ENCODE results near the gene TMEM19.

Gene TMEM19

DNA sequence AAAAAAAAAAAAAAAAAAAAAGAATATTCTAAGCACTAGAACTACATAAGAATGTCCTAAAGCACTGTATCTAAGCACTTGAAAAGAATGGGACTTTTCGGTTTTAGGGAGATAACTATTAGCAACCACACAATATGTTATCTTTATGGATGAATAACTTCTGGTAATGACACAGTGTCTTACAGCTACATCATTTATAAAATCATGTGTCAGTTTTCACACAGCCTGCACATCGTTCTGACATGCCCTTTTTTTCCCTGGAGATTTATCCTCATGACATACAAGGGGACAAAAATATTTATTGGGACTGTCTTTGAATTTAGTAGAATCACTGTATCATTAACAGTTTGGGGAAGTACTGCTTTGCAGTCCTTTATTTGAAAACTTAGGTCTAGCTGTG is 17.3 kb downstream of the TMEM19 start:
- Histone ChIP-seq H3K4me3 (no peak overlapping the region), H3K4me1 (no peaks in the 10 kb centered on the region), H3K27me3 (no peaks in the 10 kb centered on the region), H3K9me3 (no peaks in the 10 kb centered on the region), H3K36me3 (peaks cover 36 to 52% (median 51%) of the 10 kb centered on the region in 3 donors), H3K27ac (no peak overlapping the region)
- intact Hi-C loops (cut with DNase I; ENCODE audit: low total_unique reads), result no loop called here
- TF ChIP-seq, protein P1, sequence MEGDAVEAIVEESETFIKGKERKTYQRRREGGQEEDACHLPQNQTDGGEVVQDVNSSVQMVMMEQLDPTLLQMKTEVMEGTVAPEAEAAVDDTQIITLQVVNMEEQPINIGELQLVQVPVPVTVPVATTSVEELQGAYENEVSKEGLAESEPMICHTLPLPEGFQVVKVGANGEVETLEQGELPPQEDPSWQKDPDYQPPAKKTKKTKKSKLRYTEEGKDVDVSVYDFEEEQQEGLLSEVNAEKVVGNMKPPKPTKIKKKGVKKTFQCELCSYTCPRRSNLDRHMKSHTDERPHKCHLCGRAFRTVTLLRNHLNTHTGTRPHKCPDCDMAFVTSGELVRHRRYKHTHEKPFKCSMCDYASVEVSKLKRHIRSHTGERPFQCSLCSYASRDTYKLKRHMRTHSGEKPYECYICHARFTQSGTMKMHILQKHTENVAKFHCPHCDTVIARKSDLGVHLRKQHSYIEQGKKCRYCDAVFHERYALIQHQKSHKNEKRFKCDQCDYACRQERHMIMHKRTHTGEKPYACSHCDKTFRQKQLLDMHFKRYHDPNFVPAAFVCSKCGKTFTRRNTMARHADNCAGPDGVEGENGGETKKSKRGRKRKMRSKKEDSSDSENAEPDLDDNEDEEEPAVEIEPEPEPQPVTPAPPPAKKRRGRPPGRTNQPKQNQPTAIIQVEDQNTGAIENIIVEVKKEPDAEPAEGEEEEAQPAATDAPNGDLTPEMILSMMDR (IDR thresholded peaks at IDR 0.05), result no peak
- no peak for DNase-seq

DNA sequence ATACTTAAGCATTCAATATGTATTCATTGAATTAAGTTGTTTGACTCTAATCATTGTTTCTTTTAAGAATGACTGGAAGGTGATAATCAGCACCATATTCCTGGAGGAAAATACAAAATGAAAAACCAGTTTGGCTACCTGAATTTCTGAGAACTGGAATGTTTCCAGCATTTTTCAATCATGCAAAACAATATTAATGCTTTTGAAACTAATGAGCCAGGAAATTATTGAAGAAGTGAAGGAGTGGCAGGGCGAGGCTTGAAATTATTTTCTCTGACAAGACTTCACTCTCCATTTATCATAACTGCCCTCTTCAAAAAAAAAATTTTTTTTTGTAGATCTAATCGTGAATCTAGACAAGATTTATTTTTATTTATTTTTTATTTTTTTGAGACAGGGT is 19.0 kb downstream of the TMEM19 start:
- TF ChIP-seq, protein P1 (IDR thresholded peaks at IDR 0.05), result no peak
- no peaks in the 10 kb centered on the region for H3K4me1 ChIP-seq

DNA sequence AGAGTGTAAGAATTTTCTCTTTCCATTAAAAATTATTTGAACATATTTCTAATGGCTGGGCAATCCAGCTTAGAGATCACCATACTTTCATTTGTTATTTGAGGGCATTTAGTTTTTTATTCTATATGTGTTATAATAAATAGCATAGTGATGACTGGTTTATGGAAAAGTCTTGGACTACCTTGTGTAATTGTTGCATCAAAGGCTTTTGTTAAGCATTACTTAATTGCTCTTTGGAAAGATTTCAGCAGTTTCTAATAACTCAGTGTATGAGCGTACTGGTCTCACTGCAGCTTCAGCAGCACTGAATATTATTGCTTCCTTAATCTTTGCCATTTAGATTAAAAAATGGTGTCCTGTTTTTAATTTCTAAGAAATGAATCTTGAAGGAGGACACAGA is 22.8 kb downstream of the TMEM19 start:
- no peak overlapping the region for H3K27ac ChIP-seq
- no peaks in the 10 kb centered on the region for H3K27me3 ChIP-seq
- intact Hi-C loops (cut with DNase I; ENCODE audit: low total_unique reads), result no loop called here
- no peak for DNase-seq
- no peak overlapping the region for H3K4me3 ChIP-seq
- TF ChIP-seq, protein P1 (IDR thresholded peaks at IDR 0.05), result no peak
- peaks cover 6 to 9% (median 7%) of the 10 kb centered on the region in 3 donors for H3K36me3 ChIP-seq
- H3K9me3 ChIP-seq, result peaks cover 0 to 7% (median 3%) of the 10 kb centered on the region in 3 donors
- H3K4me1 ChIP-seq, result no peaks in the 10 kb centered on the region

More for the DNA sequence above, 19.0 kb downstream of the TMEM19 start:
- intact Hi-C loops (cut with DNase I; ENCODE audit: low total_unique reads), result no loop called here
- H3K27me3 ChIP-seq, result no peaks in the 10 kb centered on the region
- H3K27ac ChIP-seq, result no peak overlapping the region
- H3K9me3 ChIP-seq, result no peaks in the 10 kb centered on the region
- DNase-seq, result no peak
- H3K4me3 ChIP-seq, result no peak overlapping the region
- H3K36me3 ChIP-seq, result peaks cover 21 to 35% (median 34%) of the 10 kb centered on the region in 3 donors

DNA sequence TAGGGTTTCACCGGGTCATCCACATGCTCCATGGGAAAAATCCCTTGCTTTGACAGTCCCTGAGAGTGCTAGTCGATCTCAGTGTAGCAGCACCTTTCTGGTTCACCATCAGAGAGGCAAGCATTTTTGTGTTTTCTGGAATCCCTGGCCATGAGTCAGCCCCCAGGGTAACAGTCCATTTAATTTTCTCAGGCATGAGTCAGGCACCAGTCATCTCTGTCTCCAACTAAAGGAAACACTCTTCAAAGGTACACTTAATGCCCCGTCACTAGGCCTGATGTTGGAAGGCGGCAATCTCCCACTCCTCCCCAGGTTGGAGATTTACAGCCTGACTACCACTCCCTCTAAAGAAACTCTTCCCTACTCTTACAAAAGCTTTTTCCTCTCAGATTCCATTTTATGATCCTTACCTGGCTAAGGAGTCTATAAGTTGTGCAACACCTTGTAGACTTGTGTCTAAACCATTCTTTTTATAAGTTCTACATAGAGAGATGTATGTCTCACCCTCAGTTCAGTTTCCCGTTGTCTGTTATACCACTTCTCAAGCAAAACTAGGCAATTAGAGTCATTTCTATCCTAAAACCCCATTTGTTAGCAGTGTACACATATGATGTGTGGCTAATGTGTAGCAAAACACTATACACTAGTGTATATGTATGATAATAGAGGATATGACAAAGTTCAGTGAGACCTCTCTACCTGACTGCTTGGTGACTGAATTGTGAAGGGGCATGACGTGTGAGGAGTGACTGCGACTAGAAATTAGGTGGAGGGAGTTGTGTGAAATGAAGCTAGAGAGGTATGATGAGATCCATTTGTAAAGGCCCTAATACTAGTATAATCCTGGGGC is 24.6 kb downstream of the TMEM19 start:
- Histone ChIP-seq H3K27me3 (no peaks in the 10 kb centered on the region), H3K36me3 (peaks cover 0 to 2% (median 0%) of the 10 kb centered on the region in 3 donors), H3K4me3 (no peak overlapping the region), H3K9me3 (peaks cover 0 to 16% (median 14%) of the 10 kb centered on the region in 3 donors), H3K4me1 (no peaks in the 10 kb centered on the region), H3K27ac (no peak overlapping the region)
- TF ChIP-seq, protein P1 (IDR thresholded peaks at IDR 0.05), result no peak
- DNase-seq, result no peak
- intact Hi-C loops (cut with DNase I; ENCODE audit: low total_unique reads), result no loop called here

DNA sequence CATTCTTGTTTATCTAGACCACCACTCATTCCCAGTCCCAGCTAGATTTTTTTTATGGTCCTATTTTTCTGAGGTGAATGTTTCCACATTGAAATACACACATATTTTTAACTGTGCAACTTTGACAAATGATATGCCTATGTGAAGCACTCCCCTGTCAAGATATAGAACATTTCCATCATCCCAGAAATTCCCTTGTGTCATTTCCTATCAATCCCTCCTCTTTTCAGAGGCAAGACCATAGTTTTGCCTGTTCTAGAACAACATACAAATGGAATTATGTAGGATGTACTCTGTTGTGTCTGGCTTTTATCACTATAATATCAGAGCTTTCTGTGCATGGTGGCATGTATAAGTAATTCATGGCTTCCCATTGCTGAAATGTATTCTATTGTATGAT is 32.7 kb downstream of the TMEM19 start:
- Histone ChIP-seq H3K9me3 (peaks cover 0 to 17% (median 11%) of the 10 kb centered on the region in 3 donors), H3K36me3 (no peaks in the 10 kb centered on the region), H3K4me3 (no peak overlapping the region), H3K27ac (no peak overlapping the region), H3K4me1 (no peaks in the 10 kb centered on the region), H3K27me3 (no peaks in the 10 kb centered on the region)
- TF ChIP-seq, protein P1 (IDR thresholded peaks at IDR 0.05), result no peak
- DNase-seq, result no peak
- intact Hi-C loops (cut with DNase I; ENCODE audit: low total_unique reads), result no loop called here
